ENCODE measurements around the gene DHRS13. TPM values are rescaled to one million over a fixed set of nuclear protein-coding genes. Genes with fewer than 3 reads are reported as not detected.

Gene DHRS13
- total and polyA plus RNA-seq, 9 donors: 3.7 to 13.8 (median 7.8) TPM

GRCh38 chr17:28871056-28871579 is 31.8 kb downstream of the DHRS13 start:
- DNase-seq: no peak
- no peak for TF ChIP-seq POLR2A (IDR thresholded peaks at IDR 0.05)
- Histone ChIP-seq H3K9me3 (no peaks in the 10 kb centered on the region), H3K4me1 (ENCODE audit: insufficient read depth) (no peaks in the 10 kb centered on the region), H3K27me3 (no peaks in the 10 kb centered on the region), H3K4me3 (no peak overlapping the region), H3K27ac (no peak overlapping the region), H3K36me3 (no peaks in the 10 kb centered on the region)
- intact Hi-C loops (cut with DNase I): no loop called here
- WGBS, 3 donors: 84 to 87% (median 86%) methylated on average over 6 of the region's 6 CpGs

GRCh38 chr17:28867276-28867675 is 35.6 kb downstream of the DHRS13 start:
- H3K27me3 ChIP-seq: no peaks in the 10 kb centered on the region
- H3K36me3 ChIP-seq: no peaks in the 10 kb centered on the region
- TF ChIP-seq POLR2A (IDR thresholded peaks at IDR 0.05) (no peak), CTCF (IDR thresholded peaks at IDR 0.05) (no peak), EP300 (IDR thresholded peaks at IDR 0.05) (no peak)
- no peaks in the 10 kb centered on the region for H3K9me3 ChIP-seq
- 65 to 78% (median 74%) methylated on average over 7 of the region's 7 CpGs for WGBS, 3 donors
- no peaks in the 10 kb centered on the region for H3K4me1 ChIP-seq (ENCODE audit: insufficient read depth)
- intact Hi-C loops (cut with DNase I): no loop called here
- H3K4me3 ChIP-seq: no peak overlapping the region
- no peak overlapping the region for H3K27ac ChIP-seq
- DNase-seq: no peak

- WGBS, 3 donors: 88 to 91% (median 89%) methylated on average over 13 of the region's 13 CpGs
- TF ChIP-seq EP300 (IDR thresholded peaks at IDR 0.05) (no peak), POLR2A (IDR thresholded peaks at IDR 0.05) (no peak), CTCF (IDR thresholded peaks at IDR 0.05) (no peak)
Measured at GRCh38 chr17:28865946-28866752, 36.7 kb downstream of the DHRS13 start.

GRCh38 chr17:28864991-28865849 is 37.7 kb downstream of the DHRS13 start:
- Histone ChIP-seq H3K9me3 (no peaks in the 10 kb centered on the region), H3K36me3 (no peaks in the 10 kb centered on the region), H3K27me3 (no peaks in the 10 kb centered on the region), H3K27ac (no peak overlapping the region), H3K4me3 (no peak overlapping the region), H3K4me1 (ENCODE audit: insufficient read depth) (no peaks in the 10 kb centered on the region)
- no peak for DNase-seq
- 69 to 80% (median 77%) methylated on average over 11 of the region's 11 CpGs for WGBS, 3 donors
- TF ChIP-seq POLR2A (IDR thresholded peaks at IDR 0.05): no peak
- TF ChIP-seq EP300 (IDR thresholded peaks at IDR 0.05): no peak
- TF ChIP-seq CTCF (IDR thresholded peaks at IDR 0.05): no peak
- intact Hi-C loops (cut with DNase I): no loop called here

More at GRCh38 chr17:28865946-28866752, 36.7 kb downstream of the DHRS13 start:
- Histone ChIP-seq H3K9me3 (no peaks in the 10 kb centered on the region), H3K27ac (no peak overlapping the region), H3K4me3 (no peak overlapping the region), H3K27me3 (no peaks in the 10 kb centered on the region), H3K36me3 (no peaks in the 10 kb centered on the region), H3K4me1 (ENCODE audit: insufficient read depth) (no peaks in the 10 kb centered on the region)
- no peak for DNase-seq
- intact Hi-C loops (cut with DNase I): no loop called here

Measured in ovary (tissue), 9 donors.